K562 (cell line): ENCODE measurements around the gene MYL3. TPM values are rescaled to one million over a fixed set of nuclear protein-coding genes. Genes with fewer than 3 reads are reported as not detected.

Experiments
- ATAC-seq: fragments of 200-7000 bp; cut with Tn5 transposase; 3 replicates; pipeline ENCODE4 v1.9.1; 2020; ENCODE audit warnings: moderate library complexity
- BruUV-seq: library from RNA; stranded (reverse); fragments of 400-500 nt; replicated peaks from 2 replicates; lab custom pipeline; 2021; lab: Mats Ljungman, UMichigan
- CTCF ChIA-PET: fragments of 300-600 bp; formaldehyde crosslinking; extraction: SDS; loops from one replicate; lab custom pipeline; 2021; ENCODE audit warnings: low intra/inter-chr PET ratio; lab: Yijun Ruan, JAX
- POLR2A ChIA-PET: fragments of 300-600, 350-650 bp; sonication (Branson Sonifier 250); formaldehyde crosslinking; extraction: SDS; loops from one replicate; lab custom pipeline; 2021; ENCODE audit warnings: antibody characterized with exemption, inconsistent platforms; lab: Yijun Ruan, JAX
- DNase-seq, 4 experiments: peaks; one replicate each; pipeline versions ENCODE4 v3.0.0 to v3.0.0-alpha.2; 2011 to 2018; ENCODE audit warnings: low spot score in 3 of 4, mixed read lengths in 3 of 4; ENCODE audit errors: extremely low read depth in 1 of 4
- FAIRE-seq: peaks from 2 replicates; lab custom pipeline; 2011; peaks lifted over from hg19 to GRCh38; lab: Jason Lieb, UNC
- H2AFZ ChIP-seq: 2 replicates; pipeline ENCODE4 v1.6.0; 2011; ENCODE audit warnings: low read depth, low read length, control low read depth, inconsistent platforms
- H3K27ac ChIP-seq: fragments of 200-600 bp; 3 replicates; pipeline ENCODE4 v1.8.0; 2011; ENCODE audit warnings: low read depth, mild to moderate bottlenecking, control low read depth, inconsistent platforms, low read length, moderate library complexity, mixed read lengths; ENCODE audit errors: extremely low read depth
- H3K27me3 ChIP-seq, 2 experiments: fragments of 300-600 bp in 1 of 2; 2 replicates in 1 of 2; 3 replicates in 1 of 2; pipeline versions ENCODE4 v1.6.0 to v1.8.0; 2011; ENCODE audit warnings: inconsistent platforms in 2 of 2, low read length in 2 of 2, mild to moderate bottlenecking in 1 of 2, mixed read lengths in 1 of 2, moderate library complexity in 1 of 2; ENCODE audit not compliant: control insufficient read depth in 2 of 2, insufficient read depth in 2 of 2
- H3K36me3 ChIP-seq: fragments of 300-600 bp; 3 replicates; pipeline ENCODE4 v1.8.0; 2011; ENCODE audit warnings: mild to moderate bottlenecking, low read length, inconsistent platforms; ENCODE audit not compliant: control insufficient read depth, insufficient read depth
- H3K4me1 ChIP-seq, 2 experiments: fragments of 200-600 bp in 1 of 2; replicated peaks in 1 of 2; 2 replicates in 1 of 2; 3 replicates in 1 of 2; pipeline versions ENCODE4 v1.5.1 to v1.8.0; 2011; ENCODE audit warnings: inconsistent platforms in 2 of 2, low read length in 2 of 2, mild to moderate bottlenecking in 1 of 2, mixed read lengths in 1 of 2, moderate library complexity in 1 of 2; ENCODE audit not compliant: control insufficient read depth in 2 of 2, insufficient read depth in 2 of 2
- H3K4me2 ChIP-seq: 2 replicates; pipeline ENCODE4 v1.6.1; 2011; ENCODE audit warnings: low read length, control low read depth, inconsistent platforms, mixed read lengths; ENCODE audit not compliant: insufficient read depth
- H3K4me3 ChIP-seq: fragments of 200-600 bp; sonication (generic), shearing (Covaris generic); 2 replicates; pipeline ENCODE4 v1.5.1; 2016; ENCODE audit warnings: control low read depth, inconsistent platforms
- H3K79me2 ChIP-seq: fragments of 200-600 bp; 3 replicates; pipeline ENCODE4 v1.8.0; 2011; ENCODE audit warnings: low read length, inconsistent platforms; ENCODE audit not compliant: control insufficient read depth, insufficient read depth
- H3K9ac ChIP-seq, 2 experiments: 2 replicates each; pipeline versions ENCODE4 v1.6.0 to v1.6.1; 2011; ENCODE audit warnings: low read depth in 2 of 2, low read length in 2 of 2, control low read depth in 1 of 2, inconsistent platforms in 1 of 2, mild to moderate bottlenecking in 1 of 2, mixed read lengths in 1 of 2; ENCODE audit not compliant: insufficient read depth in 1 of 2
- H3K9me1 ChIP-seq: one replicate; pipeline ENCODE4 v1.6.0; 2011; ENCODE audit warnings: inconsistent platforms, mild to moderate bottlenecking, low read length, moderate library complexity; ENCODE audit not compliant: control insufficient read depth, insufficient read depth
- H3K9me3 ChIP-seq: replicated peaks from 2 replicates; pipeline ENCODE4 v1.5.1; 2011; ENCODE audit warnings: low read depth, low read length, inconsistent platforms; ENCODE audit not compliant: control insufficient read depth, insufficient read depth
- H4K20me1 ChIP-seq: replicated peaks from 2 replicates; pipeline ENCODE4 v1.6.1; 2011; ENCODE audit warnings: low read length, inconsistent platforms, mixed read lengths; ENCODE audit not compliant: control insufficient read depth, insufficient read depth
- ARID3A ChIP-seq: IDR thresholded peaks from 2 replicates; pipeline ENCODE4 v1.6.1; 2012; ENCODE audit warnings: low read depth, low read length, improper control_type of control experiment, borderline replicate concordance
- BHLHE40 ChIP-seq: IDR thresholded peaks from 2 replicates; pipeline ENCODE4 v1.6.1; 2011; ENCODE audit warnings: low read length, improper control_type of control experiment
- CC2D1A ChIP-seq: fragments of 450-650 bp; IDR thresholded peaks from 2 replicates; pipeline ENCODE4 v1.6.1; 2017; ENCODE audit warnings: mild to moderate bottlenecking
- CREB1 ChIP-seq, 2 experiments: sonication (generic) in 1 of 2; formaldehyde crosslinking in 1 of 2; IDR thresholded peaks; 2 replicates each; pipeline versions ENCODE4 v1.6.1 to v1.8.0; 2012 to 2022; ENCODE audit warnings: inconsistent platforms in 1 of 2, mild to moderate bottlenecking in 1 of 2, missing genetic modification reagents in 1 of 2, moderate library complexity in 1 of 2
- ELF2 ChIP-seq: fragments of 250-450 bp; sonication (Bioruptor Pico); IDR thresholded peaks from 2 replicates; pipeline ENCODE4 v1.5.0; 2021; ENCODE audit warnings: mild to moderate bottlenecking
- EP400 ChIP-seq: fragments of 450-650 bp; IDR thresholded peaks from 2 replicates; pipeline ENCODE4 v1.6.1; 2017; ENCODE audit warnings: antibody characterized with exemption, mild to moderate bottlenecking, moderate library complexity
- NCOR1 ChIP-seq: fragments of 450-650 bp; IDR thresholded peaks from 2 replicates; pipeline ENCODE4 v1.6.1; 2016; ENCODE audit warnings: mild to moderate bottlenecking, moderate library complexity
- PTRF ChIP-seq: fragments of 450-650 bp; IDR thresholded peaks from 2 replicates; pipeline ENCODE4 v1.6.1; 2016; ENCODE audit warnings: mild to moderate bottlenecking, missing genetic modification characterization, missing compliant biosample characterization
- SIX5 ChIP-seq, 2 experiments: IDR thresholded peaks; 2 replicates each; pipeline ENCODE4 v1.6.1; 2011; ENCODE audit warnings: low read length in 2 of 2, borderline replicate concordance in 1 of 2, low read depth in 1 of 2, mild to moderate bottlenecking in 1 of 2, moderate library complexity in 1 of 2; ENCODE audit not compliant: insufficient read depth in 1 of 2
- SPI1 ChIP-seq: IDR thresholded peaks from 2 replicates; pipeline ENCODE4 v1.6.1; 2011; ENCODE audit warnings: low read depth, low read length, control low read depth, borderline replicate concordance
- TBP ChIP-seq: optimal IDR thresholded peaks from 2 replicates; pipeline ENCODE3; 2011; ENCODE audit warnings: low read depth, low read length, improper control_type of control experiment
- TSHZ1 ChIP-seq: fragments of 250-450 bp; sonication (Bioruptor Pico); IDR thresholded peaks from 2 replicates; pipeline ENCODE4 v1.4.0; 2020; ENCODE audit warnings: mild to moderate bottlenecking, moderate library complexity
- ZNF143 ChIP-seq: sonication (generic); formaldehyde crosslinking; IDR thresholded peaks from 2 replicates; pipeline ENCODE4 v1.9.0; 2022; ENCODE audit warnings: mild to moderate bottlenecking, missing genetic modification reagents
- ZNF77 ChIP-seq: fragments of 250-450 bp; sonication (Bioruptor Pico); IDR thresholded peaks from 2 replicates; pipeline ENCODE4 v1.5.0; 2020
- ZNF785 ChIP-seq: fragments of 250-450 bp; sonication (Bioruptor Pico); IDR thresholded peaks from 2 replicates; pipeline ENCODE4 v1.4.0; 2020; ENCODE audit warnings: mild to moderate bottlenecking
- WGBS: fragments of 100-300 bp; shearing (Covaris generic); methylation state at CpG from one replicate; pipeline ENCODE4 v1.1.6; 2016; ENCODE audit warnings: low coverage, mixed read lengths; ENCODE audit not compliant: insufficient coverage; ENCODE audit errors: missing lambda C conversion rate; 5-methylcytosine and 5-hydroxymethylcytosine counted together
- in situ Hi-C: fragments of 300-500 bp; cut with MboI; formaldehyde crosslinking; loops from 4 replicates; pipeline ENCODE4 v1.15.0; 2018; ENCODE audit warnings: inconsistent platforms, mixed read lengths
- intact Hi-C: fragments of 100-400 bp; cut with micrococcal nuclease; formaldehyde crosslinking; loops from 2 replicates; pipeline ENCODE4 v1.14.2; 2022
- polyA plus RNA-seq, 8 experiments: library from polyadenylated mRNA; depleted of rRNA in 4 of 8; stranded (reverse) in 5 of 8; unstranded in 3 of 8; fragments of >200 nt; fragmentation: Nextera tagmentation in 2 of 8; fragmentation: Illumina TruSeq in 1 of 8; extraction: Ambion mirVana in 2 of 8; extraction: Trizol in 1 of 8; gene quantifications; 2 replicates each; pipeline versions ENCODE4 v1.2.1 to v1.2.3, GENCODE V29; 2011 to 2014; ENCODE audit warnings: inconsistent platforms in 1 of 8, missing spikeins in 1 of 8
- total RNA-seq, 7 experiments: library from RNA; depleted of rRNA in 6 of 7; stranded (reverse); fragments of >200 nt in 6 of 7; fragmentation: Illumina TruSeq in 2 of 7; extraction: Trizol in 2 of 7; gene quantifications; 2 replicates each; pipeline versions ENCODE4 v1.2.1 to v1.2.3, GENCODE V29; 2011 to 2021; ENCODE audit warnings: low replicate concordance in 1 of 7

Gene MYL3
- total and polyA plus RNA-seq, 9 of the 15 experiments (the other 6 are each of a cell fraction or from before 2014, with no cell fraction given) = 0.14 to 0.45 TPM; not detected in 7

GRCh38 chr3:46845397-46845859 lies 17.8 kb downstream of the MYL3 start (continued):
- TF ChIP-seq ZNF77 (CRISPR knock-in tag) (no peak), SPI1 (peak; percentile 72), TBP (peak; percentile 14)

GRCh38 chr3:46844881-46845312 lies 18.3 kb downstream of the MYL3 start:
- intact Hi-C loops (loop anchor here (5.0 kb wide), 1 partner anchor 52 kb away; no protein-coding TSS in a partner anchor), in situ Hi-C loops (no loop called here)
- no peak overlapping the region for H3K4me3 ChIP-seq
- POLR2A ChIA-PET = no interaction called here
- H3K27ac ChIP-seq = no peak overlapping the region
- CTCF ChIA-PET = no interaction called here
- TF ChIP-seq EP400 (no peak), ZNF785 (CRISPR knock-in tag) (no peak), NCOR1 (no peak), SIX5 (IDR thresholded peaks at IDR 0.05; ENCODE audit: borderline replicate concordance in 1 of 2, insufficient read depth in 1 of 2, low read depth in 1 of 2, low read length in 2 of 2) (no peak), CREB1 (IDR thresholded peaks at IDR 0.05) (no peak), CREB1 (CRISPR knock-in tag; IDR thresholded peaks at IDR 0.05) (no peak), BHLHE40 (no peak), CC2D1A (no peak), ZNF143 (CRISPR knock-in tag) (no peak), ELF2 (CRISPR knock-in tag) (no peak), TSHZ1 (no peak), ARID3A (no peak), PTRF (no peak)
- H3K79me2 ChIP-seq = no peaks in the 10 kb centered on the region
- peak overlapping the region; percentile 29 for H2AFZ ChIP-seq
- peak overlapping the region in 1 of 2 experiments; percentile 90; a peak in 2 of 4 replicates for H3K9ac ChIP-seq
- FAIRE-seq (no peak), DNase-seq (no peak), ATAC-seq (no peak)
- H3K9me1 ChIP-seq = no peaks in the 10 kb centered on the region
- H3K4me2 ChIP-seq = no peak overlapping the region
- H3K4me1 ChIP-seq = peaks cover 11 to 17% of the 10 kb centered on the region in 2 experiments
- no peaks in the 10 kb centered on the region for H3K36me3 ChIP-seq
- WGBS = 34% methylated on average over 11 of the region's 11 CpGs
- H4K20me1 ChIP-seq = no peaks in the 10 kb centered on the region
- peaks cover 5 to 33% of the 10 kb centered on the region in 2 experiments; a peak in 4 of 5 replicates for H3K27me3 ChIP-seq
- no peaks in the 10 kb centered on the region for H3K9me3 ChIP-seq
- BruUV-seq = no TSS peak
